ENCODE data around the gene SMIM8.
A peak's percentile ranks its signal among the peaks of the same experiment; 100 is the strongest.
"Not testable (repeated sequence)": the region's sequence is repeated elsewhere in the genome, so short reads cannot be mapped to it uniquely, and the experiment has no call there.

The SMIM8 gene

GRCh38 chr6:87322304-87323212 lies at the start of gene SMIM8:
TSS of gene SMIM8 (plus strand) at chr6:87322588. CDS start at chr6:87337032, 14,444 bp downstream.
- DNase-seq (ENCODE audit: insufficient read length, low spot score) (peak; percentile 76), FAIRE-seq (no peak)
- peak; percentile 86 for TF ChIP-seq POLR2A (IDR thresholded peaks at IDR 0.05; ENCODE audit: low read depth, low read length)

DNA sequence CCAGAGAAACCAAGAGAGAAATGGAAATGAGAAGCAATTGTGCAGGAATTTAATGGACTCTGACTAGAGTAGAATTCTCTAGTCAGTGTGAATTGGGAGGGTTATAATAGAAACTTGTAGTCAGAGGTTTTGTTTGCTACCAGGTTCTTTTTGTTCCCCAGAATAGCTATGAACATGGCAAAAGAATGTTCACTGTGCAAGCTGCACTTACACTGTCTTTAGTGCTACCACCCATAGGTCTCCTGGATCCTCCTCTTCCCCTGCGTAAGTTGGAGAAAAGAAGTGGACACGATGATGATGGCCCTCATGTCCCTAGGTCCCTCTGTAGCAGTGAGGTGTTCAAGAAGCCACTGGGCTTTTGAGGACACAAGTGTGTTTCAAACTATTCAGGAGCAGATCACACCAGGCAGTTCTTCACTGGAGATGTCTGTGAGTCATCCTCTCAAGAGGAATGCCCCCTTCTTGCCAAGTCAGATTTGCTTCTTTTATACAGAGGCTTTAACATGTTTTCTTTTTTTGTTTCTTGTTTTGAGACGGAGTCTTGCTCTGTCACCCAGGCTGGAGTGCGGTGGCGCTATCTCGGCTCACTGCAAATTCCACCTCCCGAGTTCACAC lies 47.6 kb upstream of the SMIM8 start:
- FAIRE-seq (peak; percentile 60), DNase-seq (ENCODE audit: insufficient read length, low spot score) (no peak)
- no peak for TF ChIP-seq POLR2A (IDR thresholded peaks at IDR 0.05; ENCODE audit: low read depth, low read length)

GRCh38 chr6:87276624-87277023 lies 45.8 kb upstream of the SMIM8 start:
- TF ChIP-seq POLR2A (IDR thresholded peaks at IDR 0.05; ENCODE audit: low read depth, low read length), result no peak
- DNase-seq (ENCODE audit: insufficient read length, low spot score) (no peak), FAIRE-seq (no peak)

DNA sequence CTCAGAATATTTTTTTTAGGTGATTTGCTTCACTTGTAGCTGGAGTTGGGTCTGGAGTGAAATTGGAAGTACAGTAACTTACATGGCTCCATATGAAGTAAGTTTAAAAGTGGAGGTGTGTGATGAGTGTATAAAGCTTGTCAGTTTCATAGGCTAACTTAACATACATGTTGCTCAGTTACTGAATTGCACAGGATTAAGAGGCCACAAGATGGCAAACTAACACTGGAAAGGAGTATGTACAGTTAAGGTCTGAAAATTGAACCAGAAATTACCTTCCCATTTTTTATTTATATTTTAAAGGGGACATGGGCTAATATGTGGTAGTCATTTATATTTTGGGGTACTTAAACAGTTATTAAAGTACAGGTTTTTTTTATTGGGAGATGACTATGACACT lies 45.3 kb upstream of the SMIM8 start:
- FAIRE-seq, result peak; percentile 86

GRCh38 chr6:87279196-87279595 lies 43.2 kb upstream of the SMIM8 start:
- no peak for FAIRE-seq
- no peak for DNase-seq (ENCODE audit: insufficient read length, low spot score)
- TF ChIP-seq POLR2A (IDR thresholded peaks at IDR 0.05; ENCODE audit: low read depth, low read length), result no peak

More for the DNA sequence above, 45.3 kb upstream of the SMIM8 start:
- TF ChIP-seq POLR2A (IDR thresholded peaks at IDR 0.05; ENCODE audit: low read depth, low read length), result no peak
- no peak for DNase-seq (ENCODE audit: insufficient read length, low spot score)

DNA sequence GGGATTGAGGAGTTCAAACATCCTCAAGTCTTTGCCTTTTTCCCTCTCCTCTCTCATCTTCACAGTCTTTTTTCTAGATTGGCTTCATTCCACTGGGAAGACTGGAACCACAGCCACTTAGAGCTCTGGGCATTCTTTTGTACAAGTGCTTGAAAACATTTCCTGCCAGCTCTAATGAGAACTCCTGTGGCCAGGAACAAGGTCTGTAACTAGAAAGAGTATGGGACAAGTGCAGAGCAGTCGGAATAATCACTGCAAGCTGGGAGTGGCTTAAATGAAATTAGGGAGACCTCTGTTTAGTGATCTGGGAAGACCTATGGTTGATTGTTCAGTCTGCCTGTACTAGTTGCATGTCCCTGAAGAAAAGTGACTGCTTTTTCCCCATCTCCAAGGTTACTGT lies 41.0 kb upstream of the SMIM8 start:
- FAIRE-seq (no peak), DNase-seq (ENCODE audit: insufficient read length, low spot score) (no peak)
- TF ChIP-seq POLR2A (IDR thresholded peaks at IDR 0.05; ENCODE audit: low read depth, low read length), result no peak

- DNase-seq (ENCODE audit: insufficient read length, low spot score) (no peak), FAIRE-seq (no peak)
- no peak for TF ChIP-seq POLR2A (IDR thresholded peaks at IDR 0.05; ENCODE audit: low read depth, low read length)
These were observed 39.6 kb upstream of the SMIM8 start for GRCh38 chr6:87282743-87283142.

DNA sequence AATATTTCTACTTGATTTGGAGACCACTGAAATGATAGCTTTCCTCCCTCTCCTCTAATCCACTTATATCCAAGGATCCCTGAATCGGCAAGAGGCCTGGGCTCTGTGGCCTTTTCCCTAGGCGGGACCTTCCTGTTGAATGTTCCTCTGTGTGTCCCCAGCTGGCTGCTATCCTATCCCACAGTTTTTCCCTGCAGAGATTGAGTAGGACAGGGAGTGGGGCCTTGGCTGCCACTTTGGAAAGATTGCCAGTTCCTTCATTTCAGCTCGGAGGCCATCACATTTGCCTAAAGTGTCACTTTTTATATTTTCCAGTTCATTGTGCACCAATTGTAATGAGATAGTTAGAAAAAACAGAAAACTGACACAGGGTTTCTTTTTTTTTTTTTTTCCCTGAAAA lies 38.9 kb upstream of the SMIM8 start:
- DNase-seq (ENCODE audit: insufficient read length, low spot score), result no peak
- TF ChIP-seq POLR2A (IDR thresholded peaks at IDR 0.05; ENCODE audit: low read depth, low read length), result no peak
- no peak for FAIRE-seq

GRCh38 chr6:87287251-87287650 lies 35.1 kb upstream of the SMIM8 start:
- TF ChIP-seq POLR2A (IDR thresholded peaks at IDR 0.05; ENCODE audit: low read depth, low read length), result no peak
- FAIRE-seq, result no peak
- DNase-seq (ENCODE audit: insufficient read length, low spot score), result no peak

DNA sequence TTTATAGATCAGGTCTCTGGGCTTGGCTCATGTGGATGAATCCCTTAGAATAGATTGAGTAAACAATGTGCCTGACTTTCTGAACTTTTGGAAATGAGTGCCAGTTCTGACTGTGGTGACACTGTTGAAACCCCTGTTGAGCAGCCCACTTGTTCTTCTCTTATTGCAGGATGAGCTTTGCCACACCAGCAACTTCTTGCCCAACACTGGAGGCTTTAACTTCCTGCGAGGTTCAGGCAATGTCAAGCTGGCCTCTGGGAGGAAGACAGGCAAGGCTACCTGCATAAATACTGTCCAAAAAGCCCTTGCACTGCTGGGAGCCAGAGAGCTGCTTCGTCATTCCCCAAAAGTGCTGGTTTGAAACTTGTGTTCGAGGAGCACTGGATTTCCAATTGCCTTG lies 32.8 kb upstream of the SMIM8 start:
- DNase-seq (ENCODE audit: insufficient read length, low spot score), result no peak
- FAIRE-seq, result no peak
- no peak for TF ChIP-seq POLR2A (IDR thresholded peaks at IDR 0.05; ENCODE audit: low read depth, low read length)

GRCh38 chr6:87291883-87292282 lies 30.5 kb upstream of the SMIM8 start:
- no peak for FAIRE-seq
- DNase-seq (ENCODE audit: insufficient read length, low spot score), result no peak
- no peak for TF ChIP-seq POLR2A (IDR thresholded peaks at IDR 0.05; ENCODE audit: low read depth, low read length)

GRCh38 chr6:87293526-87293925 lies 28.9 kb upstream of the SMIM8 start:
- FAIRE-seq, result no peak
- TF ChIP-seq POLR2A (IDR thresholded peaks at IDR 0.05; ENCODE audit: low read depth, low read length), result no peak

DNA sequence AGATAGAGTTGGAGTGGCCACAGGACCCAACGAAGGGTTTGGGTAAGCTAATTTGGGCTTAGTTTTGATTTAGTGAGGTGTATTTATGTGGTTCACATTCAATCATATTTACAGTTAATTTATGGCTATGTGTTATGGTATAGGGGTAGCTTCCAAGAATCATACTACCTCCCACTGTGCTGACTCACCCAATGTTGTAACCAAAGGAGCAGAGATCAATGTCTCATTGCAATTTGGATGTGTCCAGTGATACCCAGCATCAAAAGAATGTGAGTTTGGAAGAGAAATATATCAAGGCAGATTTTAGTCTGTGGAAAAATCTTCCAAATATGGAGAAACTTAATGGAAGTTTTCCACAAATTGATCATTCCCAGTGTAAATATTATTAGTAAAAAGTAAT lies 25.3 kb upstream of the SMIM8 start:
- no peak for DNase-seq (ENCODE audit: insufficient read length, low spot score)
- no peak for FAIRE-seq

More at GRCh38 chr6:87293526-87293925, 28.9 kb upstream of the SMIM8 start:
- no peak for DNase-seq (ENCODE audit: insufficient read length, low spot score)

GRCh38 chr6:87301277-87301676 lies 21.1 kb upstream of the SMIM8 start:
- not testable (repeated sequence) for FAIRE-seq

More for the DNA sequence above, 25.3 kb upstream of the SMIM8 start:
- TF ChIP-seq POLR2A (IDR thresholded peaks at IDR 0.05; ENCODE audit: low read depth, low read length), result no peak

GRCh38 chr6:87308970-87309369 lies 13.4 kb upstream of the SMIM8 start:
- no peak for TF ChIP-seq POLR2A (IDR thresholded peaks at IDR 0.05; ENCODE audit: low read depth, low read length)
- FAIRE-seq, result peak; percentile 6
- DNase-seq (ENCODE audit: insufficient read length, low spot score), result no peak

More at GRCh38 chr6:87301277-87301676, 21.1 kb upstream of the SMIM8 start:
- not testable (repeated sequence) for DNase-seq (ENCODE audit: insufficient read length, low spot score)
